ENCODE results near the gene ANXA2R.
A peak's percentile ranks its signal among the peaks of the same experiment; 100 is the strongest.

Gene ANXA2R

GRCh38 chr5:43046474-43046873 lies 6.4 kb upstream of the ANXA2R start:
- TF ChIP-seq, protein P1, sequence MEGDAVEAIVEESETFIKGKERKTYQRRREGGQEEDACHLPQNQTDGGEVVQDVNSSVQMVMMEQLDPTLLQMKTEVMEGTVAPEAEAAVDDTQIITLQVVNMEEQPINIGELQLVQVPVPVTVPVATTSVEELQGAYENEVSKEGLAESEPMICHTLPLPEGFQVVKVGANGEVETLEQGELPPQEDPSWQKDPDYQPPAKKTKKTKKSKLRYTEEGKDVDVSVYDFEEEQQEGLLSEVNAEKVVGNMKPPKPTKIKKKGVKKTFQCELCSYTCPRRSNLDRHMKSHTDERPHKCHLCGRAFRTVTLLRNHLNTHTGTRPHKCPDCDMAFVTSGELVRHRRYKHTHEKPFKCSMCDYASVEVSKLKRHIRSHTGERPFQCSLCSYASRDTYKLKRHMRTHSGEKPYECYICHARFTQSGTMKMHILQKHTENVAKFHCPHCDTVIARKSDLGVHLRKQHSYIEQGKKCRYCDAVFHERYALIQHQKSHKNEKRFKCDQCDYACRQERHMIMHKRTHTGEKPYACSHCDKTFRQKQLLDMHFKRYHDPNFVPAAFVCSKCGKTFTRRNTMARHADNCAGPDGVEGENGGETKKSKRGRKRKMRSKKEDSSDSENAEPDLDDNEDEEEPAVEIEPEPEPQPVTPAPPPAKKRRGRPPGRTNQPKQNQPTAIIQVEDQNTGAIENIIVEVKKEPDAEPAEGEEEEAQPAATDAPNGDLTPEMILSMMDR (IDR thresholded peaks at IDR 0.05): no peak
- DNase-seq (ENCODE audit: low spot score): no peak
- H3K27ac ChIP-seq: no peak overlapping the region
- no peak overlapping the region for H3K4me3 ChIP-seq

- no peak for DNase-seq (ENCODE audit: low spot score)
- no peak overlapping the region for H3K4me3 ChIP-seq
- H3K27ac ChIP-seq: no peak overlapping the region
- TF ChIP-seq, protein P1 (IDR thresholded peaks at IDR 0.05): no peak
Measured at GRCh38 chr5:43045236-43045635, 5.1 kb upstream of the ANXA2R start.

DNA sequence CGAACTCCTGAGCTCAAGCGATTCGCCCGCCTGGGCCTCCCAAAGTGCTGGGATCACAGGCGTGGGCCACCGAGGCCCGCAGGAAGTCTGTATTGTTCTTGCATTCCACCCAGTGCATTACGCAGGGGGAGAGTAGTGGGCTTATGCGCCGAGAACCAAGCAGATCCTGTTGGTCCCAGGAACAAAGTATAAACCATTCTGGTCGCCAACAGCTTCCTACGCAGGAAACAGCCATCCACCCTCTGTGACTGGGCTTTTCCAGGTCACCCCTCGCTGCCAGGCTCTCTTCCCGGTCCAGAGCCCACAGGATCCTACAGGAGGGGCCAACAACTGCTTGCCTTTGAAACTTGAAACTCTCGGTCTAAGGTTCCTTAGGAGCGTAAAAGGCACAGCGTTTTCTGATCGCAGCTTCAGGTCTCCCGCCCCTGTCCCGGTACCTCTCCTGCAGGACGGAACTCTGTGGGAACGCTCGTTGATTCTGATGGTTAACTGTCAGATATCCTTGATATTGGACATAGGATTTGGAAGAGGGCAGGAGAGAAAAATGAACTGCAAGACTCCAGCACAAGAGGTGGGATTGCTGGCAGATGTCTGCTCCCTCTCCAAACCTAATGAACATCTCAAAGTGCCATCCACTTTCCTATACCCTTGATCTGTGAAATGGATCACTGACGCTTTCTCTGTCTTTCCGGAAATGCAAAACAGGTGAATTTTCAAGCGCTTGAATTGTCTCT lies 4.2 kb upstream of the ANXA2R start:
- TF ChIP-seq, protein P1 (IDR thresholded peaks at IDR 0.05): no peak

DNA sequence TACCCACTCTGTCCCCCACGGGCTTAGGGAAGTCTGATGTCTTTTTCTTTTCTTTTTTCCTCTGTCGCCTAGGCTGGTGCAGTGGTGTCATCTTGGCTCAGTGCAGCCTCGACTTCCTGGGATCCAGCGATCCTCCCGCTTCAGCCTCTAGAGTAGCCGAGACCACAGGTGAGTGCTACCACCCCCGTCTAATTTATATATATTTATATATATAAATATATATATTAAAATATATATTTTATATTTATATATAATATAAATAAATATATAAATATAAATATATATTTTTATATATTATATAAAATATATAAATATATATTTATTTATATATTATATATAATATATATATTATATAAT lies 3.3 kb upstream of the ANXA2R start:
- peak overlapping the region; percentile 84 for H3K4me3 ChIP-seq
- no peak for DNase-seq (ENCODE audit: low spot score)
- H3K27ac ChIP-seq: peak overlapping the region; percentile 91 to 98
- TF ChIP-seq, protein P1 (IDR thresholded peaks at IDR 0.05): no peak

More for the DNA sequence above, 4.2 kb upstream of the ANXA2R start:
- peak overlapping the region; percentile 19 for H3K4me3 ChIP-seq
- peak overlapping the region in 1 of 2 donors; percentile 27 for H3K27ac ChIP-seq
- peak; percentile 78 for DNase-seq (ENCODE audit: low spot score)

GRCh38 chr5:43042626-43043399 lies 2.7 kb upstream of the ANXA2R start:
- DNase-seq (ENCODE audit: low spot score): peak; percentile 90
- peak overlapping the region; percentile 84 for H3K4me3 ChIP-seq
- H3K27ac ChIP-seq: peak overlapping the region; percentile 91 to 98
- TF ChIP-seq, protein P1 (IDR thresholded peaks at IDR 0.05): no peak

DNA sequence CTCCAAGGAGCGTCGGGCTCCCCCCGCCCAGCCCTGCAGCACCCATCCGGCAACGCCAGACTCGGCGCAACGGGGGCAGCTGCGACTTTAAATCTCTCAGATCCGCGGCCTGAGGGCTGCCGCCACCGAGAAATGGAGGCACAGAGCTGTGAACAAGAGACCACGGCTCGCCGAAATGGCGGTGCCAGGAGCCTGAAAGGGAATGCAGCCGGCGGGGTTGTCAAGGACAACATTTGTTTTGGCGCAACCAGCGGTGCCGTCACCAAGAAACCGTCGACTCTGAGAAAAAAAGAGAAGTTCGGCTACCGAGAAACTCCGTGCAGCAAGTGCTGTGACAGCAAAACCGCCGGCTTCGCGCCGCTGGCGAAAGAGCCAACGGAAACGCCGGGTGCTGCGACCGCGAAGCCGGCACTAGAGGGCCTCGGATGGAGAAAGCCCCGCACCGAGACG lies 2.1 kb upstream of the ANXA2R start:
- peak overlapping the region; percentile 84 for H3K4me3 ChIP-seq
- H3K27ac ChIP-seq: peak overlapping the region; percentile 91 to 98
- TF ChIP-seq, protein P1 (IDR thresholded peaks at IDR 0.05): no peak
- DNase-seq (ENCODE audit: low spot score): peak; percentile 91
